ENCODE measurements around the gene CAMK2N2.

Gene CAMK2N2

DNA sequence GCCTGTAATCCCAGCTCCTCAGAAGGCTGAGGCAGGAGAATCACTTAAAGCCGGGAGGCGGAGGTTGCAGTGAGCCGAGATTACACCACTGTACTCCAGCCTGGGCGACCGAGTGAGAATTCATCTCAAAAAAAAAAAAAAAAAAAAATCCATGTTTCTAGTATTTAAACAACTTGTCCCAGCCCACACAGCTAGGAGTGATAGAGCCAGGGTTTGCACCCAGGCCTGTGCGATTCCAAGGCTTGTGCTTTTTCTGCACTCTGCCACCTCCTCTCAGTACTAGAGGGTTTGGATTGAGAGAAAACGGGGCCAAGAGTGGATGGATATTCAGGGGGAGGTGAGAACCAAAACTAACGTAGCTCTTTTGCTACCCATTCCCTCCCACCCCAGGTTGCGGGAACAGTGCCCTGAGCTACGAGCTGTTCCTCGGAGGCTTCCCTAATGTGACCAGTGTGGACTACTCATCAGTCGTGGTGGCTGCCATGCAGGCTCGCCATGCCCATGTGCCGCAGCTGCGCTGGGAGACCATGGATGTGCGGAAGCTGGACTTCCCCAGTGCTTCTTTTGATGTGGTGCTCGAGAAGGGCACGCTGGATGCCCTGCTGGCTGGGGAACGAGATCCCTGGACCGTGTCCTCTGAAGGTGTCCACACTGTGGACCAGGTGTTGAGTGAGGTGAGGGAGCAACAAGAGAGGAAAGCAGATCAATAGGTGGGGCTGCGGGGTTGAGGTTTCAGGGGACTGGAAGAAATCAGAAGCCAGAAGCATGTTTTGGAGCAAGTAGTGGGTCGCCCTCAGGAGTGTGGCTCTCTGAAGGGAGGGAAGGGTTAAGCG lies 4.1 kb downstream of the CAMK2N2 start:
- H3K27me3 Mint-ChIP-seq = peaks cover 38% of the 10 kb centered on the region
- DNase-seq (no peak), ATAC-seq (no peak)
- H3K4me1 Mint-ChIP-seq = peaks cover 27% of the 10 kb centered on the region
- H3K4me3 Mint-ChIP-seq = no peak overlapping the region
- no peaks in the 10 kb centered on the region for H3K9me3 Mint-ChIP-seq
- H3K27ac Mint-ChIP-seq = no peak overlapping the region

DNA sequence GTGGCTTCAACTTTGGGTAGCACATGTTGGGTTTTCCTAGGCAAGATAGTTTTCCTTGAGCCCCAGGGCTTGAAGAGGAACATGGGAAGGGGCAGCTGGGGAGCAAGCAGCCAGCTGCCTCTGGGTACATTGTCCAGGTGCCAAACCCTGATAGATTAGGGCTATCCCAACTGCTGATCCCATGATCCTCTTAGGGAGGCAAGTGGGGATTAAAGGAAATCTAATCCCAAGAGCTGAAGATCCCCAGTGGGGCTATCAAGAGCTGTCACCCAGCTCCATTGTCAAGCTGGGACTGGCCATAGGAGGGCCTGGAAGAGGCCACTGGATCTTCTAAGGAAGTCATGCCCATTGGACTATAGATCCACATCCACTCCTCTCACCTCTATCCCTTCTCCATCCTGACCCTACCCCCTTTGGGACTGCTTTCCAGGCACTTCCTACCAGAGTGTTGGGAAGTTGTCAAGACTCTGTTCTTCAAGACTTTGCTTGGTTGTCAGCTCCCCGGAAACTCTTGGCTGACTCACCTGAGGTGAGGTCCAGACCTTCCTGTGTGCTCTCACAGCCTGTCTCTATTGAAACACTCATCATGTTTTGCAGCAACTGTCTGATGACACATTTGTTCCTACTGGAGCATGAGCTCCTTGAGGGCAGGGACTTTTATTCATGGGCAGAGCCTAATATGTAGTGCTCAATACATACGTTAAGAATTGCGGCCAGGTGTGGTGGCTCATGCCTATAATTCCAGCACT lies 5.9 kb downstream of the CAMK2N2 start:
- H3K9me3 Mint-ChIP-seq = no peaks in the 10 kb centered on the region
- DNase-seq = peak in 1 of 2 donors; percentile 31
- no peak overlapping the region for H3K4me3 Mint-ChIP-seq
- ATAC-seq = peak; percentile 61
- peaks cover 21% of the 10 kb centered on the region for H3K27me3 Mint-ChIP-seq
- peak overlapping the region in 1 of 2 donors; percentile 9 for H3K27ac Mint-ChIP-seq
- H3K4me1 Mint-ChIP-seq = peaks cover 18% of the 10 kb centered on the region

DNA sequence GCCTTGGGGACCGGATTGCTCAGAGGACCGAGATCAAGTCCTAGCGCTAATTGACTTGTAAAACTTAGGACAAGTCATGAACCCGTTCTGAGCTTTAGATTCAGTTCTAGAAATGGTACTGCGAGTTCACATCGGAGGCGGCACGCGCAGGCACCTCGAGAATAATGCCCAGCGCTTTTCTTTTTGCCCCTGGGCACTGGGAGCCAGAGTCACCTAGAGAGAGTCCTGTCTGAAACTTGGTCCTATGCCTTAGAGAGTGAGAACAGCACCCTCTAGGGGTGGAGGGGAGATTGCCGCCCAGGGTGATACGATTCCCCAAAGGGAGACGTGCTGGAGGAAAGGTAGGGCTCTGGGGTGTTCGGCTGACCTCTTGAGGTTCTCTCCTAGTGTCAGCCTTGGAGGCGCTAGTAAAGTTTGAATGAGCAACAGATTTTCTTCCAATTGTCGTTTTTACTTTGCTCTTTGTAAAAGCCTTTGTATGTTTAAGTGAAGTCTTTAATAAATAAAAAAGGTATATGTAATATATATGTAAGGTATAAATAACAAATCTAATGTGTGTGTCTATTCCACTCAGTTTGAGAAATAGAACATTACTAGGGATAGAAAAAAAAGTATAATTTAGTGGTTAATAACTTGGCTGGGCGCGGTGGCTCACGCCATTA lies 11.1 kb downstream of the CAMK2N2 start:
- peaks cover 30% of the 10 kb centered on the region for H3K4me1 Mint-ChIP-seq
- peak overlapping the region; percentile 98 to 99 for H3K4me3 Mint-ChIP-seq
- ATAC-seq (peak; percentile 74), DNase-seq (peak; percentile 89 to 90)
- no peaks in the 10 kb centered on the region for H3K27me3 Mint-ChIP-seq
- H3K9me3 Mint-ChIP-seq = no peaks in the 10 kb centered on the region
- peak overlapping the region; percentile 77 to 99 for H3K27ac Mint-ChIP-seq

DNA sequence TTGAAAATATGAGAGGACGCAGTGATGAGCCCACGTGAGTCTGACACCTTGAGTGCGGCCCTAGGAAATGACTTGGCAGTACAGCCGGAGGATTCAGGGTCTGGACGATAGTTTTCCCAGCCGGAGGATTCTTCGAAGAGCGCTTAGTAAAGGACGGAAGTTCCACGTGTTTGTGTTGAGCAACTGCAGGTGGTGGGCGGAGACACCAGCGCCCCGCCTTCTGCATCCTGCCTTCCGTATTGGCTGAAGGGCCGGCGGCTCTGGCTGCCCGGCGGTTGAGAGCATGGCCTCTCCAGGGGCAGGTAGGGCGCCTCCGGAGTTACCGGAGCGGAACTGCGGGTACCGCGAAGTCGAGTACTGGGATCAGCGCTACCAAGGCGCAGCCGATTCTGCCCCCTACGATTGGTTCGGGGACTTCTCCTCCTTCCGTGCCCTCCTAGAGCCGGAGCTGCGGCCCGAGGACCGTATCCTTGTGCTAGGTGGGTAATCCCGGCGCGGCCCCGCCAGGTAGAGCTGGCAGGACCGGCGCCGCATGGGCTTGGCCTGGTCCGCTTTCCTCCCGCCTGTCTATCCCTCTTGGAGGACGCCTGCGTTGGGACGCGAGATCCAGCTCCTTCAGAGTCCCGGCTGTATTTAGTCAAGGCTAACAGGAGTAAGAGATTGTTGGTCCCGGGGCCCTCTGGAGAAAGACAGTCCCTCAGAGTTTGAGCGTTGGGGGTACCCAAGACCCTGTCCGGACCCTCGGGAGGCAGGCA lies 11.8 kb downstream of the CAMK2N2 start, which contains the start of gene EEF1AKMT4:
TSS of gene EEF1AKMT4 (plus strand) at position 261 of the 755 bp plus-strand sequence. CDS start at position 284, 23 bp downstream.
- Mint-ChIP-seq H3K4me1 (peaks cover 26% of the 10 kb centered on the region), H3K27me3 (no peaks in the 10 kb centered on the region), H3K9me3 (no peaks in the 10 kb centered on the region)

DNA sequence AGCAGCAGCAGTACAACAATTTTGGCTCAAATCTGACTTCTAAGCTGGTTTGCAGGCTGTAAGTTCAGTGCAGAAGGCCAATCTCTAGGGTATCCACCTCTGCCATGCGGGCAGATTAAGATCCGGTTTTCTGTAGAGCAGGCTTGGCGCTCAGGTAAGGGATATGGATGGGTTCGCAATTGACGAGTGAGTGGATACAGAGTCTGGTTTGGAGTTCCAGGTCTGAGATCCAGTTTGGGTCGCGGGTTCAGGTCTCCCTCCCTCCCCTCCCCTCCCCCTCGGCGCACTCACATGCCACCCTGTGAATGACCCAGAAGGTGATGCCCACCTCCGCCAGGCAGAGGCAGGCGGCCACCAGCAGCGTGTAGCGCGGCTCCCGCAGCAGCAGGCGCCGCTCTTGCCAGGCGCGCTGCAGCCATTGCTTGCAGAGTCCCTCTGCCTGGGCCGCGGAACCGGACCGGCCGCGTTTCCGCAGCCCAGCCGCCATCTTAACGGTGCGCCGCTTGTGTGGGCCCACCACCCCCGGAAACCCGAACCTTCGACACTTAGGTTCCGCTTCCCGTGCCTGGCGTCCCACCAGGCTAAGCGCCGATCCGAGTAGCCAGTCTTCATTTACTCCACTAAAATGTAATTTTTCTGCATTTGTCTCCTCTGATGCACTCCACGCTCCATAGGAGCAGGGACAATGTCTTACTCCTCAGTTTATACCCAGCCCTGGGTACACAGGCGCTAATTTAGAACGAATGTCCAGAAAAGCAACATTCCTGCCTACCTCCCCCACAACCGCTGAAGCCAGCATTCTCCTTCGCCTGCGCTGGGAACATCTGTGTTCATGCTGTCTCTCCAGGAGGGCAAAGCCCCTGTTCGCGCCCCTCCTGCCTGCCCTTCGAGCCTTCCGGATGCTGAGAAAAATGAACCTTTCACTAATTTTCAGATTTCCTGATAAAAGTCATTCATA lies 12.6 kb downstream of the CAMK2N2 start, which contains the start of gene ALG3:
TSS of gene ALG3 (minus strand) at position 509 of the 958 bp plus-strand sequence. CDS start at position 487, 22 bp downstream.
- Mint-ChIP-seq H3K27me3 (no peaks in the 10 kb centered on the region), H3K4me3 (peak within 1 kb of the TSS; percentile 98 to 99), H3K4me1 (peaks cover 26% of the 10 kb centered on the region), H3K9me3 (no peaks in the 10 kb centered on the region), H3K27ac (peak within 1 kb of the TSS; percentile 99)
- peak; percentile 61 for ATAC-seq
- peak; percentile 88 to 89 for DNase-seq

More for the DNA sequence above, 11.8 kb downstream of the CAMK2N2 start, which contains the start of gene EEF1AKMT4:
- ATAC-seq (peak; percentile 94), DNase-seq (peak; percentile 96 to 99)
- Mint-ChIP-seq H3K27ac (peak within 1 kb of the TSS; percentile 99), H3K4me3 (peak within 1 kb of the TSS; percentile 98 to 99)

DNA sequence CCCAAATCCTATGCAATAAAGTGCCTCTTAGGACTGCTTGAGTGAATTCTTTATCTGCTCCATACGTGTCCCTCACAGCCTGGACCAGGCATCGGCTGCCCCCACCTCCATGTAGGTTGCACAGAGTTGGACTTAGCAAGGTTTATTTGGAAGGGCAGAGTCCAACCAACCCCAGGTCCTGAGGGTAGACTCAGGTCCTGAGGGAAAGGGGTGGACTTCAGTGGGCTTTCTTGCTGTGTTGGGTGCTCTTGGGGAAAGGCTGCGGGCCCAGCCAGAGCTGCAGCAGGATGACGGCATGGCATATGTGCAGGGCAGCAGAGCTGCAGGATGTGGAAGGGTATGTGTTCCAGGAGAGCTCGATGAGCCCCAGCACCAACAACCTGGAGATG lies 19.1 kb downstream of the CAMK2N2 start:
- H3K9me3 Mint-ChIP-seq = no peaks in the 10 kb centered on the region
- H3K27me3 Mint-ChIP-seq = no peaks in the 10 kb centered on the region
- no peak overlapping the region for H3K4me3 Mint-ChIP-seq
- H3K27ac Mint-ChIP-seq = no peak overlapping the region
- DNase-seq (no peak), ATAC-seq (no peak)
- H3K4me1 Mint-ChIP-seq = peaks cover 6% of the 10 kb centered on the region

DNA sequence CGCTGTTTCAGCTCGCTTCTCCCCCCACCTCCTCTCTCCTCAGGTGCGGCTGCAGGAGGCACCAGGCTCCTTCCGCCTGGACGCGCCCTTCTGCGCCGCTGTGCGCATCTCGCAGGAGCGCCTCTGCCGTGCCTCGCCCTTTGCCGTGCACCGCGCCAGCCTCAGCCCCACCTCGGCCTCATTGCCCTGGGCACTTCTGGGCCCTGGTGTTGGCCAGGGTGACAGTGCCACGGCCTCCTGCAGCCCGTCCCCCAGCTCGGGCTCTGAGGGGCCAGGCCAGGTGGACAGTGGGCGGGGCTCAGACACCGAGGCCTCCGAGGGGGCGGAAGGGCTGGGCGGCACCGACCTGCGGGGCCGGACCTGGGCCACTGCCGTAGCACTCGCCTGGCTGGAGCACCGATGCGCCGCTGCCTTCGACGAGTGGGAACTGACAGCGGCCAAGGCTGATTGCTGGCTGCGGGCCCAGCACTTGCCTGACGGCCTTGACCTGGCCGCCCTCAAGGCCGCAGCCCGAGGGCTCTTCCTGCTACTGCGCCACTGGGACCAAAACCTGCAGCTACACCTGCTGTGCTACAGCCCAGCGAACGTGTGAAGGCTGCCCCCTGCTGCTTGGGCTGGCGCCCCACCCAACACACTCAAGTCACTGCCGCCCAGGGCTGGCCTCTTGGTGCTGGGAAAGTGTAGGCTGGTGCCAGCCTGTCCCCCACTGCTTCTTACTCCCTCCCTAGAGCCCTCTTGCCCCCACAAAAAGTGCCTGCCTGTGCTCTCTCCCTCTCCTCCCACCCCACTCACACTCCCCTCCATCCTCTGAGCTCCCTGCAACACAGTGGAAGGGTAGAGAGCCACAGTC lies 19.7 kb downstream of the CAMK2N2 start:
- Mint-ChIP-seq H3K27ac (no peak overlapping the region), H3K4me1 (peaks cover 6% of the 10 kb centered on the region), H3K9me3 (no peaks in the 10 kb centered on the region), H3K4me3 (no peak overlapping the region), H3K27me3 (no peaks in the 10 kb centered on the region)
- DNase-seq = no peak
- peak; percentile 29 for ATAC-seq

DNA sequence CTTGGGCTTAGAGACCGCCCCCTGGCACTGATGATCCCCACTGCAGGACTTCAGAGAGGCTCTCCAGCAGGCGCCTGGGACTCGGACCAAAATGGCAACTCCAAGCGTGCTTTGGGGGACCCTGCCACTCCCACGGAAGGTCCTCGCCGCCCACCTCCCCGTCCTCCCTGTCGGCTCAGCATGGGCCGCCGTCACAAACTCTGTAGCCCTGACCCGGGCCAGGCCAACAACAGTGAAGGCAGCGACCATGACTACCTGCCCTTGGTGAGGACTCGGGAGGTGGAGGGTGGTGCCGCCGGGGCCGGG lies 20.3 kb downstream of the CAMK2N2 start:
- H3K27ac Mint-ChIP-seq = no peak overlapping the region
- H3K27me3 Mint-ChIP-seq = no peaks in the 10 kb centered on the region
- peaks cover 5% of the 10 kb centered on the region for H3K4me1 Mint-ChIP-seq
- no peaks in the 10 kb centered on the region for H3K9me3 Mint-ChIP-seq
- DNase-seq (no peak), ATAC-seq (peak; percentile 7)
- H3K4me3 Mint-ChIP-seq = no peak overlapping the region

DNA sequence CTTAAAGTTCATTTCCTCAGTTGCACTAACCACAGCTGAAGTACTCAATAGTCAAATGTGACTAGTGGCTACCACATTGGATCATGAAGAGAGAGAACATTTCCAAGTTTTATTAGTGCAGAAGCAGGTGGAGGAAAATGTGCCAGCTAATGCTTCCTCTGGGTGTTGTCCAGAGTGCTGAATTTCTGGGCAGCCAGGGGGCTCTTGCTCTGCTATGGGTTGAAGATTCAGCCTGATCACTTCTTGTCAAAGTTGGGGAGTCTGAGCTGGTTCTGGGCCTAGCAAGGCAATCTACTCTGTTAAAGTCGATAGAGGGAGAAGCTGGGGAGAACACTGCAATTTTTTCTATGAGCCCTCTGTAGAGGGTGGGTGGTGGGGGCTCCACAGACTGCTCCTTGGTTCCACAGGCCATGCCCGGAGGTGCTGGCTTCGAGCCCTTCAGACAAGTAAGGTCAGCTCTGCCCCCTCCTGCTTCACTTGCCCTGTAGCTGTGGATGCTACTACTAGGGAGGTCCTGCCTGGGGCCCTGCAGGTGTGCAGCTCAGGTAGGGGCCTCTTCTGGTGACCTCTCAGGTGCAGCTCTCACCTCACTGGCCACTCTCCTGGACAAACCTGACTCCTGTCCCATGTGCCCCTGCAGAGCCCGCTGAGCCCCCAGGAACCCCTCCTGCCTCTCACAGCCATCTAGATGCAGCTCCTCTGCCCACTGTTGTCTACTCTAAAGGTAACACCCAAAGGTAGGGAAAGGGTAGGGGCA lies 20.8 kb downstream of the CAMK2N2 start:
- no peaks in the 10 kb centered on the region for H3K4me1 Mint-ChIP-seq
- no peaks in the 10 kb centered on the region for H3K27me3 Mint-ChIP-seq
- no peaks in the 10 kb centered on the region for H3K9me3 Mint-ChIP-seq
- DNase-seq (no peak), ATAC-seq (peak; percentile 16)
- H3K4me3 Mint-ChIP-seq = no peak overlapping the region
- H3K27ac Mint-ChIP-seq = no peak overlapping the region

DNA sequence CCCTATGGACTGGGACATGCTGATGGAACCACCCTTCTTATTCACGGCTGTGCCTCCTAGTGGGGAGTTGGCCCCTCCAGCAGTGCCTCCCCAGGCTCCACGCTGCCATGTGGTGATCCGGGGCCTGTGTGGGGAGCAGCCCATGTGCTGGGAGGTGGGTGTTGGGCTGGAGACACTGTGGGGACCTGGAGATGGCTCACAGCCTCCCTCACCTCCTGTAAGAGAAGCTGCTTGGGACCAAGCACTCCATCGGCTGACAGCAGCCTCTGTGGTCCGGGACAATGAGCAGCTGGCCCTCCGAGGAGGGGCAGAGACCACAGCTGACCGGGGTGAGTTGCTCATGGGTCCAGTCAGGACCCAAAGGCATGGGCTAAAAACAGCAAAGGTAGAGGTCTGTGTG lies 21.6 kb downstream of the CAMK2N2 start:
- no peaks in the 10 kb centered on the region for H3K4me1 Mint-ChIP-seq
- H3K9me3 Mint-ChIP-seq = no peaks in the 10 kb centered on the region
- no peaks in the 10 kb centered on the region for H3K27me3 Mint-ChIP-seq
- H3K4me3 Mint-ChIP-seq = no peak overlapping the region
- no peak for ATAC-seq
- no peak for DNase-seq
- no peak overlapping the region for H3K27ac Mint-ChIP-seq

DNA sequence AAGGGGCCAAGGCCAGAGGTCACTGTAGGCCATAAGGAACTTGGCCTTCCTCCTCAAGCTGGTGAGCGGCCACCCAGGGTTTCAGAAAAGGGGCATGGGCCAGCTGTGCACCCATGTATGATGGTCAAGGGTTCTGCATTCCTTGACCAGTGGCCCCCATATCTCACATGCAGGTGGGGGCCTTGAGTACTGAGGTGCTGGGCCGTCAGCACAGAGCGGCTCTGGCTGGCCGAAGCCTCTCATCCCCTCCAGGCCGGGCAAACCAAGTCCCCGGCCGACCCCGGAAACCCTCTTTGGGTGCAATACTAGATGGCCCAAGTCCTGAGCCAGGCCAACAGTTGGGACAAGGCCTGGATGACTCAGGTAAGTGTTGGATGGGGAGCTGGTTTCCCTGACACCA lies 22.1 kb downstream of the CAMK2N2 start:
- Mint-ChIP-seq H3K4me3 (no peak overlapping the region), H3K4me1 (no peaks in the 10 kb centered on the region), H3K27me3 (no peaks in the 10 kb centered on the region), H3K9me3 (no peaks in the 10 kb centered on the region), H3K27ac (no peak overlapping the region)
- ATAC-seq = no peak
- no peak for DNase-seq

DNA sequence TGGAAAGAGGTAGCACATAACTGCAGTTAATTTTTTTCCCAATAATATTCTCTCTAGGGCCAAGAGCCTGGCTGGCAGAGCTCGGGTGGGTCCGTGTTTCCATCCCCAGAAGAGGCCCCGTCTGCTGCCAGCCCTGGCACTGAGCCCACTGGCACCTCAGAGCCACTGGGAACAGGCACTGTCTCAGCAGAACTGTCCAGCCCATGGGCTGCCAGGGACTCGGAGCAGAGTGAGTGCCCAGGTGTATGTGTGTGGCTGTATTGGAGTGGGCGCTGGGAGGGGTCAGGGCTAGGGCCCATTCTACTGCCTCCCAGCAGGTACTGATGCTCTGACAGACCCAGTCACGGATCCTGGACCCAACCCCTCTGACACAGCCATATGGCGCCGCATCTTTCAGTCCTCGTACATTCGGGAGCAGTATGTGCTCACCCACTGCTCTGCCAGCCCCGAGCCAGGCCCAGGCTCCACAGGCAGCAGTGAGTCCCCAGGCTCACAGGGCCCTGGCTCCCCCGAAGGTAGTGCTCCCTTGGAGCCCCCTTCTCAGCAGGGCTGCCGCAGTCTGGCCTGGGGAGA lies 23.0 kb downstream of the CAMK2N2 start:
- no peak for ATAC-seq
- Mint-ChIP-seq H3K27ac (peak overlapping the region in 1 of 2 donors; percentile 7), H3K27me3 (peaks cover under 1% of the 10 kb centered on the region)

DNA sequence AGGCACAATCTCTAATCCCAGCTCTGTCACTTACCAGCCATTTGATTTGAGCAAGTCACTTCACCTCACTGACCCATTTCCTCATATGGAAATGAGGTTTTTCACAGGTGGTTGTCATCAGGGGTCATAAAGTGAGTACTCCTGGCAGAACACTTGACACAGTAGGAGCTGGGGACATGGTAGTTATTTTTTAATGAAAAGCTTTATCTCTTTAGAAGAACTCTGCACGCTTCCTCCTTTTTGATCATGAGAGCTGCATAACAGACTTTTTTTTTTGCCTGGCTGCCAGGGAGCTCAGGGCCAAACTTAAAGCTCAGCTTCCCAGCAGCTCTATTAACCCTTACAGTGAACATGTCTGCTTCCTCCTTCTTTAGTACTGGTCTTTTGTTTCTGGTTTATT lies 23.5 kb downstream of the CAMK2N2 start:
- DNase-seq (no peak), ATAC-seq (no peak)
- H3K27me3 Mint-ChIP-seq = peaks cover 6% of the 10 kb centered on the region
- no peak overlapping the region for H3K27ac Mint-ChIP-seq
- H3K9me3 Mint-ChIP-seq = no peaks in the 10 kb centered on the region
- no peaks in the 10 kb centered on the region for H3K4me1 Mint-ChIP-seq
- no peak overlapping the region for H3K4me3 Mint-ChIP-seq

More for the DNA sequence above, 23.0 kb downstream of the CAMK2N2 start:
- H3K4me1 Mint-ChIP-seq = no peaks in the 10 kb centered on the region
- H3K9me3 Mint-ChIP-seq = no peaks in the 10 kb centered on the region
- no peak overlapping the region for H3K4me3 Mint-ChIP-seq
- no peak for DNase-seq
